Loucy (cell line): ENCODE measurements around the gene PCYT1A.

Experiments
- CTCF ChIP-seq: fragments of 200-600 bp; sonication (generic); conservative IDR thresholded peaks from 2 replicates; pipeline ENCODE4 v1.5.1; 2014; ENCODE audit warnings: mild to moderate bottlenecking, antibody characterized with exemption, low read length
- EZH2phosphoT487 ChIP-seq: fragments of 200-600 bp; IDR thresholded peaks from 2 replicates; pipeline ENCODE4 v1.6.1; 2018; ENCODE audit warnings: antibody characterized with exemption, mild to moderate bottlenecking, moderate library complexity, borderline replicate concordance

DNA sequence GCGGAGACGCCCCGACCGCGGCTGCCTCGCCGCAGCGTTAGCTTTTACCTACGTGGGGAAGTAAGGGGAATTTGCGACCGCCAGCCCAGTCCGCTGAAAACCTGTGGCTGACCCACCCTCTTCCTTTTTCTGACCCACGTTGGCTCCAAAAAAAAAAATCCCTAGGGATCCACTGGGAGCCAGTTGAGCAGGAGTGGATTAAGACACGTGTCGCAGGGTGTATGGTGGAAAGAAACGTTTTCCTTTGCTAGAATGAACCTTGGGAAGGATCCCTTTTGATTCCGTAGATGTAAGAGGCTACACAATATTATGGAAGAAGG, 575 bp upstream of the PCYT1A start:
- no peak for TF ChIP-seq CTCF
- TF ChIP-seq EZH2phosphoT487: no peak
